Transverse colon (tissue), 4 donors: ENCODE data around the gene KATNB1. TPM values are rescaled to one million over a fixed set of nuclear protein-coding genes. Genes with fewer than 3 reads are reported as not detected.

ENCODE experiments used
- DNase-seq: peaks from one replicate; pipeline ENCODE4 v3.0.0-alpha.2; 2019
- H3K27ac ChIP-seq, 4 donors: fragments of 200-600 bp; sonication (generic); 2 replicates each; pipeline ENCODE4 v1.5.1; 2016 to 2018; ENCODE audit warnings: inconsistent platforms in 4 of 4
- H3K27me3 ChIP-seq: fragments of 200-600 bp; sonication (generic); 2 replicates; pipeline ENCODE4 v1.5.1; 2017; ENCODE audit warnings: inconsistent platforms
- H3K36me3 ChIP-seq, 4 donors: fragments of 200-600 bp; sonication (generic); 2 replicates each; pipeline ENCODE4 v1.5.1; 2017 to 2019; ENCODE audit warnings: inconsistent platforms in 4 of 4
- H3K4me1 ChIP-seq, 4 donors: fragments of 200-600 bp; sonication (generic); 2 replicates each; pipeline ENCODE4 v1.5.1; 2017 to 2020; ENCODE audit warnings: inconsistent platforms in 4 of 4
- H3K4me3 ChIP-seq, 4 donors: fragments of 200-600 bp; sonication (generic); 1 replicate in 1 of 4; 2 replicates in 3 of 4; pipeline versions ENCODE4 v1.5.1 to v1.6.1; 2017 to 2019; ENCODE audit warnings: inconsistent platforms in 4 of 4
- H3K9me3 ChIP-seq, 2 donors: fragments of 200-600 bp; sonication (generic); 2 replicates each; pipeline ENCODE4 v1.5.1; 2017 to 2019; ENCODE audit warnings: inconsistent platforms in 2 of 2
- CTCF ChIP-seq, 5 experiments: fragments of 200-600 bp in 3 of 5; fragments of 450-650 bp in 2 of 5; sonication (generic) in 3 of 5; IDR thresholded peaks; 1 replicate in 2 of 5; 2 replicates in 3 of 5; pipeline ENCODE4 v1.5.1; 2016 to 2017; ENCODE audit warnings: antibody characterized with exemption in 5 of 5, inconsistent platforms in 3 of 5, mild to moderate bottlenecking in 2 of 5, moderate library complexity in 1 of 5
- EP300 ChIP-seq: sonication (generic); formaldehyde crosslinking; IDR thresholded peaks from one replicate; pipeline ENCODE4 v1.6.1; 2017; ENCODE audit warnings: antibody characterized with exemption, low read depth
- POLR2A ChIP-seq: fragments of 450-650 bp; IDR thresholded peaks from one replicate; pipeline ENCODE4 v1.6.1; 2016; ENCODE audit warnings: antibody characterized with exemption, mild to moderate bottlenecking, moderate library complexity
- POLR2AphosphoS5 ChIP-seq, 3 donors: sonication (generic); formaldehyde crosslinking; IDR thresholded peaks; one replicate each; pipeline ENCODE4 v1.6.1; 2016; ENCODE audit warnings: antibody characterized with exemption in 3 of 3
- WGBS, 2 donors: methylation state at CpG; one replicate each; pipeline ENCODE4 v1.1.5; 2018; ENCODE audit warnings: low coverage in 1 of 2; 5-methylcytosine and 5-hydroxymethylcytosine counted together
- in situ Hi-C, 4 donors: fragments of 200-750 bp; cut with MboI; loops; one replicate each; pipeline versions ENCODE4 v1.15.0 to v1.15.1; 2017; ENCODE audit warnings: low sequenced_read_pairs in 3 of 4, low pct_ligation_motif_present in 1 of 4, low pct_unique_long_range_greater_than_20kb in 1 of 4
- intact Hi-C: fragments of 100-400 bp; cut with DNase I; formaldehyde crosslinking; loops from one replicate; pipeline ENCODE4 v1.15.1; 2023; ENCODE audit warnings: low total_unique reads
- total RNA-seq, 4 donors: library from RNA; depleted of rRNA; stranded (reverse); fragments of >200 nt; gene quantifications; one replicate each; pipeline ENCODE4 v1.1.0, GENCODE V29; 2016

KATNB1 gene
- total RNA-seq, 4 donors from 2014 or later: 11.3 to 28.4 (median 22.3) TPM

- no peak for TF ChIP-seq POLR2AphosphoS5 (IDR thresholded peaks at IDR 0.05)
- H3K9me3 ChIP-seq: no peaks in the 10 kb centered on the region
- no peak overlapping the region for H3K27ac ChIP-seq
- no peak for DNase-seq
- no peaks in the 10 kb centered on the region for H3K27me3 ChIP-seq
- WGBS, 2 donors: 49 to 53% methylated on average over 9 to 11 of the region's 11 CpGs
- in situ Hi-C loops (no loop called here), intact Hi-C loops (no loop called here)
- H3K4me1 ChIP-seq: no peaks in the 10 kb centered on the region
- no peak overlapping the region for H3K4me3 ChIP-seq
- H3K36me3 ChIP-seq: no peaks in the 10 kb centered on the region
Measured at GRCh38 chr16:57704011-57704904, 31.3 kb upstream of the KATNB1 start.

GRCh38 chr16:57704905-57705852, 30.4 kb upstream of the KATNB1 start:
- H3K4me1 ChIP-seq: no peaks in the 10 kb centered on the region
- no peak overlapping the region for H3K4me3 ChIP-seq
- H3K27ac ChIP-seq: no peak overlapping the region
- in situ Hi-C loops (no loop called here), intact Hi-C loops (no loop called here)
- no peaks in the 10 kb centered on the region for H3K27me3 ChIP-seq
- H3K9me3 ChIP-seq: no peaks in the 10 kb centered on the region
- H3K36me3 ChIP-seq: no peaks in the 10 kb centered on the region
- TF ChIP-seq EP300: no peak
- no peak for TF ChIP-seq POLR2AphosphoS5 (IDR thresholded peaks at IDR 0.05)
- TF ChIP-seq CTCF (IDR thresholded peaks at IDR 0.05): no peak
- no peak for TF ChIP-seq POLR2A
- 84 to 85% methylated on average over 4 of the region's 4 CpGs for WGBS, 2 donors
- no peak for DNase-seq

GRCh38 chr16:57706717-57707116, 28.9 kb upstream of the KATNB1 start:
- Histone ChIP-seq H3K9me3 (no peaks in the 10 kb centered on the region), H3K27me3 (no peaks in the 10 kb centered on the region), H3K36me3 (no peaks in the 10 kb centered on the region), H3K27ac (no peak overlapping the region), H3K4me3 (no peak overlapping the region), H3K4me1 (no peaks in the 10 kb centered on the region)
- 54% methylated on average over 1 of the region's 1 CpG; no CpG with 5 or more reads in 1 of the 2 donors for WGBS, 2 donors
- TF ChIP-seq EP300: no peak
- no peak for TF ChIP-seq CTCF (IDR thresholded peaks at IDR 0.05)
- TF ChIP-seq POLR2AphosphoS5 (IDR thresholded peaks at IDR 0.05): no peak
- TF ChIP-seq POLR2A: no peak
- in situ Hi-C loops (no loop called here), intact Hi-C loops (no loop called here)
- DNase-seq: no peak

- H3K9me3 ChIP-seq: no peaks in the 10 kb centered on the region
- TF ChIP-seq EP300 (no peak), POLR2AphosphoS5 (IDR thresholded peaks at IDR 0.05) (no peak), CTCF (IDR thresholded peaks at IDR 0.05) (no peak), POLR2A (no peak)
- no peaks in the 10 kb centered on the region for H3K36me3 ChIP-seq
- intact Hi-C loops: no loop called here
- H3K27me3 ChIP-seq: no peaks in the 10 kb centered on the region
- no peak overlapping the region for H3K4me3 ChIP-seq
- H3K4me1 ChIP-seq: no peaks in the 10 kb centered on the region
- no peak overlapping the region for H3K27ac ChIP-seq
- in situ Hi-C loops: no loop called here
- WGBS, 2 donors: 89% methylated on average over 11 of the region's 11 CpGs; no CpG with 5 or more reads in 1 of the 2 donors
- DNase-seq: no peak
Measured at GRCh38 chr16:57707331-57707730, 28.2 kb upstream of the KATNB1 start.
